NT2/D1 (cell line): ENCODE data around the gene COX17.

Source experiments
- SUZ12 ChIP-seq: IDR thresholded peaks from 2 replicates; pipeline ENCODE4 v1.6.1; 2011; ENCODE audit not compliant: insufficient read length, insufficient read depth; ENCODE audit errors: extremely low read depth
- YY1 ChIP-seq: IDR thresholded peaks from 2 replicates; pipeline ENCODE4 v1.6.1; 2011; ENCODE audit not compliant: insufficient read length, insufficient read depth
- ZNF274 ChIP-seq: IDR thresholded peaks from 2 replicates; pipeline ENCODE4 v1.6.1; 2011; ENCODE audit warnings: mild to moderate bottlenecking, low read depth, low read length

DNA sequence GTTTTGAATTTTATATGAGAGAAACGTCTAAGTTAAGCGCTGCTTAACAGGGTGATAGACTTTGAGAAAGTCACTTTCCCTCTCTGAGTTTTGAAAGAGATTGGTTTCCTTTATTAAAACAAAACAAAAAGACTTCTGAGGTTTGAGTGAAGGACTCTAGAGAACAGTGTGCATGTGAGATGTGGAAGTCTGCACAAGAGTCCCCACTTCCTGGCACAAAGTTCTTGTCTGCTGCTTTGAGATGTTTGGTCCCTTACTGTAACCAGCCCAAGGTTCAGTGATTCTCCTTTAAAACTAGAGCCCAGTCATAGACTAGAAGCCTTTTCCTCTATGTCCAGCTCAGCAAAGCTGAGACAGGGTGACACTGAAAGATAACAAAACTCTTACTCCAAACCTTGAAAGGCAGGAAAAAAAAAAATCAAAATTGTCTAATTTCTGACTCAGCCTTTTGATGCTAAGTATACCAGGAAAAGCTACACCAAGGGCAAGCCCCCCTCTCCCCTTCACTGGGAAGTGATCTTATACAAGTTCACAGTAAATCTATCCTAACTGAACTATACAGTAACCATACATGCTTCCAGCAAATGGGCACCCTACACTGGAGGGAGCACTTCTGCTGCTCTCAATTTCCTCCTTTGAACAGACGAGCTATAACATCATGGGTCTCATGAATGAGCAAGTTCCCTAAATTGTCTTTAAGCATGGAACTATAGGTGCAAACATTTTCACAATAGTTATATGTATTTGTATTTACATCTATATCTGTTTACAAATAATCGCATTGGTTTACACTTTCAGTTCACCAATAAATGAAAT lies 19.1 kb downstream of the COX17 start:
- TF ChIP-seq SUZ12 (no peak), YY1 (no peak), ZNF274 (no peak)
